ENCODE results near the gene MARCHF9.

MARCHF9 gene

DNA sequence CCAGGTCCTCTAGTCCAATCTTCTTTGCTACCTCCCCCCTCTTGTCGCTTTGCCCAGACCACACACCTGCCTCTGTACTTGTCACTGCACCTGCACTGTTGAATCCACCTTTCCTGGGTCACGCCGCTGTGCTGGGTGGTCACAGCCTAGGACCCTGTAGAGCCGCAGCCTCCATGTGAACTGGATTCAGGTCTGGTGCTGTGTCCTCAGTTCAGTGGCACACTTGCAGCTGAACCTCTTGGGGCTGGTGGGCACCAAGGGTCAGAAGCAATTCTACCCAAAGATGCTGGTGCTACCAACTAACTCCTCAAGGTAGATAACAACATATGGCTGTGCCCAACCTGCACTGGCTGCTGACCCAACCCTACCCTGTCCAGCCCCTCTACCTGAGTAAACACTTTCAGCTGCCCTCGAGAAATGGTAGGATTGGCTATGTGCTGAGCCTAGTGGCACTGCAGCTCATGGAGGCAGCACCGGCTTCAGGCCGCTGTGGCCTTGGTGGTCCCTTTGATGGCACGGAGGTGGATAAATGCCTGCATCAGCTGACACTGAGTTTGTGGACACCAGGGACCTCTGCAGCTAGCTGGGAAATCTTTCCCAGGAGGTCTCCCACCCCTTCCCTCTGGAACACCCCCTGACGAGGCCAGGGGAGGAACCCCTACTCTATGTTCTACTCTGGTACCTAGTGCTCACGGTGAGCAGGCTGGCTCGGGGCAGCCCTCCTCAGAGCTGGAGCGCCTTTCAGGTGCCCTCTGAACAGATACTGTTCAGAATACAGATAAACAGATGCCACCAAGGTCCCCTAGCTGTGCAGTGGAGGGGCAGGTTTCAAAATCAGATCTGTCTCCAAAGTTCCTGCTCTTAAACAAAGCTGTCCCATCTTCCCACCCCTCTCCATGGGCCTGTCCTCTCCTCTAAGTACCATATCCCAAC is 30.6 kb upstream of the MARCHF9 start:
- DNase-seq: no peak

DNA sequence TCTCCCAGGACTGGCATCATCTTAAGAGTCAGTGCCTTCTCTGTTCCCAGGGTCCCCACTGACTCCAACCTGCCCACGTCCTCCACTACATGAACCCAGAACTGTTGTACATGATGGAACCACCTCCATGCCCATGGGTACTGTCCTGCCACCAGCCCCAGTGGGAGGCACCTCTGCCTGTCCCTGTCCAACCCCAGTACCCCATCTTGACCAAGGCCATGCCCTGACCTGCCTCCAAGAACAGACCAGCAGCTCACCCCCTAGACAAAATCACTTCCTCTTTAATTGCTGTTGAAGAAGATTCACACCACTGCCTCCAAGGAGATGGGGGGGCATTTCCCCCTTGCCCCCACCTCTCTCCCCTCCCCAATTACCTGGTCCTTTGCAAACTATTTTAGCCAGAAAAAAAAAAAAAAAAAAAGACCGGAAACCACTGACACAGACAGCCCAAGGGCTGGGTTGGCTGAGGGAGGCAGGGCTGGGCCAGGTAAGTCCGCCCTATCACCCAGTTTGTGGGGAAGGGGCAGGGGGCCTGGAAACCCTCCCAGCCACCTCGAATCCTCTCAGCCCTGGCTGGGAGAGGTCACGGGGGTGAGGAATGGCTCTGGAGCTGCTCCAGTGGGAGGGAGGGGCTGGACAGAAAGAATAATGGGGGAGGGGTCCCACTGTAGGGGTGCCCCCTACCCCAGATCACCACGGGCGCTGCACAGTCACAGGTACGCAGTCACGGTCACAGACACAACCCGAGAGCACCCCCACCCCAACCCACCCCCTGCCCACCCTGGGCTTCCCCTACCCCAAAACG is 29.8 kb upstream of the MARCHF9 start:
- DNase-seq: no peak

DNA sequence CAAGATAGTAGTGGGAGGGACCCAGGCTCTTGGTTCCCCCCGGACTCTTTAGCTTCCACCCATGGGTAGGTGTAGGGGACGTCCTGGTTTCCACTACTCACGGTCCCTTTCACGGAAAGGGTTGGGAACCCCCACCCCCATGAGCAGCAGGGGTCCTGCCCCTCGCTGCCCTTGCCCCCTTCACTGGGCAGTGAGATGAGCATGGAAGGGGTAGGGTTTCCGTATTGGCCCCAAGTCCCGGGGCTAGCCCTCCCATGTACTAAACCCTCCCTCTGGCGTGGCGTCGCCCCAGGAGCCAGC is 29.1 kb upstream of the MARCHF9 start:
- no peak for DNase-seq

DNA sequence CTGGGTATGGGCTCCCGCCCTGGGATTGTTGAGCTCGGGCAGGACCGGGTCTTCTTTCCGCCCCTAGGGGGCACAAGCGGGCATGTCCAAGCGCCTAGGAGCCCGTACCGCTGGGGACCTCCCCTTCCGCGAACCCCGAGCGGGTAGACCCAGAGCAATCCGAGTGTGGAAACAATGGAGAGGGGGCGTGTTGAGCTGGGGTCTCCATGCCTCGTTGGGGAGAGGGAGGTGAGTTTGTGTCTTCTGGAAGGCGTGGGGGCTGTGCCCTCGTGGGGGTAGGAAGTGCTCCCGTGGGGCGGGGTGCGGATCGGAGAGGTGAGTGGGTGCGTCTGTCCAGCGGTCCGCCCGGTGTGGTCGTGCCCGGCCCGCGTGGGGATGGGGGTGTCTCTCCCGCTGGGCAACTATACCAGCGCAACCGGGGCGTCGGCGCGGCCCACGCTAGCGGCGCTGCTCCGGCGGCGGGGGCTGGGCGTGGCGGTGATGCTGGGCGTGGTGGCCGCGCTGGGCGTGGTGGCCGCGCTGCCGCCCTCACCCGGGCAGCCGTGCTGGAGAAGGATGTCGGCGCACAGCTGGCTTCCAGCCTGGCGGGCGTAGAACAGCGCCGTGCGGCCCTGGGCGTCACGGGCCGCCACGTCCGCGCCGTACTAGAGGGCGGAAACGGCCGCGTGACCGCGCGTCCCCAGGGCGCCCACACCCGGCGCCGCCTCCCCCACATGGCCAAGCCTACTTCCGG is 28.6 kb upstream of the MARCHF9 start:
- peak; percentile 29 for DNase-seq

GRCh38 chr12:57726884-57727757 is 27.8 kb upstream of the MARCHF9 start:
- no peak for DNase-seq

GRCh38 chr12:57727758-57728395 is 27.0 kb upstream of the MARCHF9 start:
- DNase-seq: no peak

DNA sequence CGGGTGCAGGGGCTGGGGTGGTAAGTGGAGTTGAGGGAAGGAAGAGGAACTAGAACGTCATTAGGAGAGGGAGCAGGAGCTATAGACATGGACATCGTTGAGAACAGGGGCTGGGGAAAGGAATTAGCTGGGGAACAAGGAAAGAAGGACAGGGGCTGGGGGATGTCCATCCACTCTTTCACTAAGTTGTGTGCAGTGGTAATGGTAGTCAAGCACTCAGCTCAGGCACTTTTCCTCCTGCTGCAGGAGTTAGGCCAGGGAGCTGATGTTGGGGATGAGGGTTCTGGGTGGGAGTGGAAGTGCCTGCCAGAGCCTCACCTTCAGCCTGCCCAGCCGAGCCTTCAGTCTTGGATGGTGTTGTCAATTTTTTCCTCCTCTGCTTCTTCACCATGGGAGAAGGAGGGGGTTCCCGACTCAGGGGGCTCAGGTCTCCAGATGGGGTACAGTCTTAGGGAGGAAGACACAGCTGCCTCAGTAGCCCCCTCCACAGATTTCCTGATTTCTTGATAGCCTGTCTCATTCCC is 25.5 kb upstream of the MARCHF9 start:
- DNase-seq: no peak

- no peak for DNase-seq
Measured at GRCh38 chr12:57730336-57731067, 24.4 kb upstream of the MARCHF9 start.

- DNase-seq: no peak
Measured at GRCh38 chr12:57731411-57732080, 23.4 kb upstream of the MARCHF9 start.

GRCh38 chr12:57732270-57732669 is 22.6 kb upstream of the MARCHF9 start:
- no peak for DNase-seq

DNA sequence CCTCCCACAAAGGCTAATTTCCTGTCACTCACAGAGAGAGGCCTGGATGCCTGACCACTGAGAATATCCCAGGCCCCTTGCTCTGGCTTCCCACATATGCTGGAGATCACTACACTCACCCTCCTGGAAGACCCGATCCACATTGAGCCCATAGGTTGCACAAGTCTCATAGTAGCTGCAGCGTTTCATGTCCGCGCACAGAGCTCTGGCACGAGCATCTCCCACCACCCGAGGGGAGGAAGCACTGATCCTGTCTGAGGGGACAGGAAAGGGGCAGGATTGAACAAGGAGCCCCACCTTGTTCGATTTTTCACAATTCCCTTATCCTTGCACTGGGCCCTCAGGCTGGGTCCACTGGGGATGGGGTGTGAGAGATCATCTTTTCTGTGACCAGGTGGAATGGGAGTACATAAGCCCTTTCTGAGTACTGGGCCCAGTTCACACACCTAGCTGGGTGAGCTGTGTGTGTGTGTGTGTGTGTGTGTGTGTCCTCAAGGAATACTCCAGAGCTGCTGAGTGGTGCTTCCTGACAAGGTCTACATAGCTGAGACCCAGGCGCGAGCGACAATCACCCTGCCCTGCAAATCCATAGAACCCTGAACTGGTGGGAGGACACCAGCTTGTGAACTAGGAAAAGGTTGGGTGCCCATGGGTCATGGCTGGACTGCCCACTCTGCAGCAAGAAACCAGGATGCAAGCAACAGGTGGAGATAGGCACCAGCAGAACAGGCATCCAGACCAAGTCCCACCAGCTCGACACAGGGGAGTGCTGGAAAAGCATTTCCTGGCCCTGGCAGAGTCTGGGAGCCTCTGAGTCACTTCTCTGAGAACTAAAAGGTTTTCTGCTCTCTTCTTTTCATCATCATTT is 21.9 kb upstream of the MARCHF9 start:
- DNase-seq: no peak

DNA sequence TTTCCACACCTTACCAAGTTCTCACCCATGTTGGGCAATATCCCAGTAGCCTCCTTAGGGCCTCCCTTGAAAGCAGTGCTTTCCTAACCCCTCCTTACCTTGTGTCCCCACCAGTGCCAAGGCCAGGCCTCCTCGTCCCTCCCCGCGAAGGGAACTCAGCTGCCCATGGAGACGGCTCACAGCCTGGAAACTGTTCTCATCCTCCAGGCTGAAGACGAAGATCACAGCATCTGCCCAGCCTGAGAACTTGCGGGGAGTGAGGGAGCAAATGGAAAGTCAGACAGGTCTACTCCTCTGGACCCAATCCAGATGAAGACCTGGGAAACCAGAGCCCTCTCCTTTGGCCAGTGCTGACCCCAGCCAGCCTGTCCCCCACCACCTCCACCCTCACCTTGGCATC is 21.0 kb upstream of the MARCHF9 start:
- no peak for DNase-seq

GRCh38 chr12:57734591-57734990 is 20.3 kb upstream of the MARCHF9 start:
- no peak for DNase-seq

DNA sequence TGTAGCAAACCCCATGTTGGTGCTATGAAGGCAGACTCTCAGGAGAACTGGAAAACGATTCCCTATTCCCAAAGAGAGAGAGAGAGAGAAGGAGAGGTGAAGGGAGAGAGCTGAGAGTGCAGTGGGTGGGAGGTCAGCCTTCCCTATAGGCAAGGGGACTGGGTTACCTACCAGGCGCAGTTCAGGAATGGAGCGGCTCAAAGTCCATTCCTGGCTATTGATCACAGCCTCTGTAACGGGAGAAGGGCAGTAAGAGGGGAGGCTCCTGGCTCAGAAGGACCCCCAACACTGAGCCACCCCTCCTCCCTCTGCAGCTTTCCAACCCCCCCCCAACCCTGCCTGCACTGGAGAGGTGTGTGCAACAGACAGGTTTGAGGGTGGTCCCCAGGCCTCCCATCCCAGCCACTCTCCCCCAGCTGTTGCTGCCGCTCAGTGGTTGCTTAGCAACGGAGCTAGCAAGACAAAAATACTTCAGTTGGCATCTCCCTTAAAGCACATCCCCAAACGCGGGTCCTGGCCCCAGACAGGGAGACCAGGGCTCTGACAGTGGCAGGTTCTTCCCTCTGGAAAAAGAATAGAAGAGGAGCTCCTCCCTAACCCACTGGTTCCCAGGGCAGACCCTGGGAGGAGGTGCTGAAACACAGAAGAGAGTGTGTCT is 19.6 kb upstream of the MARCHF9 start:
- DNase-seq: no peak

DNA sequence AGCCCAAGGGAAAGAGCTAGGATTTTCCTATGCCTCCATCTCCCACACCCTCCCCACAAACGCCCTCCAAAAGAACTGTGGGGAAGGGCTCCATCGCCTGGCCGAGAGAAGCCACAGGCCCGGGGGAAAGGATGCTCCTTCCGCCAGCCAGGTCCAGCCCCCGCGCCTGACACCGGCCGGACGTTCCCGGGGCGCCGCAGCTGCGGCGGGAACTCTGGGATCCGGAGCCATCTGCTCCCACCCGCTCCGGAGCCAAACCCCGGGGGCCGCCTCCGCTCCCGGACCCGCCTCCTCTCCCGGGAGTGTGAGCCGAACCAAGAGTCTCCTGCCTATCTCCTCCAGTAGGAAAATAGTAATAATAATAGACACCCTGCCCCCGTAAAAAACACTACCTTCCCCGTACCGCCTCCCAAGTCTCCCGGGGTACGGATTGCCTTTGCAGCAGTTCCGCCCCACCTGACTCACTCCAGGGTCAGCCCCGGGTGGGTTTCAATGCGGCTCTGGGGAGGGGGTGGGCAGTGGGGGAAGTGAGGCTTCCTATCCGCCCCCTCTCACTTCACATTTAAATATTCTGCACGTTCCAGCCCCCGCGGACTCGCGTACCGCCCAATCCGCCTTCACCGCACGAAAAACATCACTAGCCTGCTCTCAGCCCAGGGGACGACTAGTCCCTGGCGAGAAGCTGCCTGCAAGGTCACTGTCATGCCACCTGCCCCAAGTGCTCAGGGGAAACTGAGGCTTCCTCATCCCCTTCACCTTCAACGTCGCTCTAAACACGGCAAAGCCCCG is 18.8 kb upstream of the MARCHF9 start:
- no peak for DNase-seq

DNA sequence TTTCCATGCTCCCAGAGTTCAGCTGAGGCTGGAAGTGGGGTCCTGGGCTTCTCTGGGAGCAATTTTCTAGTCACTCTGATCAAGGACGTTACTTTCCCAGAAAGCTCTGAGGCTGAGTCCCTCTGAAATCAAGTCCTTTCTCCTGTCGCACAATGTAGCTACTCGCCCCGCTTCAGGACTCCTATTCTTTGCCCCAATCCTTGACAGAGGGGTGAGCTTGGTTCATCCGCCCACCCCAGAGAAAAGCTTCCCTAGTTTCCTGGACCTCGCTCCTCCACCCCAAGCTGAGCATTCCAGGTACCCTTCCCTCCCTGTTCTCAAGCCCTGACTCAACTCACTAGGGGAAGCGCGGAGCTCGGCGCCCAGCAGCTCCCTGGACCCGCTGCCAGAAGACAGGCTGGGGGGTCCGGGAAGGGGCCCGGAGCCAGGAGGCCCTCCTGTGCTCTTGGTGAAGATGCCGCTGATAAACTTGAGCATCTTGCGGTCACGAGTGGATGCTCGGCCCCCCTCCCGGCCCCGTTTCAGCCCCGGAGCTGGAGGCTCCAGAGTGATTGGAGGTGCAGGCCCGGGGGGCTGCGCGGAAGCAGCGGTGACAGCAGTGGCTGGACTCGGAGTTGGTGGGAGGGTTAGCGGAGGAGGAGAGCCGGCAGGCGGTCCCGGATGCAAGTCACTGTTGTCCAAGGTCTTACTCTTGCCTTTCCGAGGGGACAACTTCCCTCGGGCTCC is 18.0 kb upstream of the MARCHF9 start:
- no peak for DNase-seq

Measured in activated CD4-positive, alpha-beta T cell treated with anti-CD3 and anti-CD28 coated beads, Interleukin-2, amount 50 U/mL, for 16 hours (primary cell).